ENCODE measurements around the gene WDFY3. TPM values are rescaled to one million over a fixed set of nuclear protein-coding genes. Genes with fewer than 3 reads are reported as not detected.

WDFY3 gene
- total and polyA plus RNA-seq, 12 donors = 9.5 to 284 (median 85.0) TPM

DNA sequence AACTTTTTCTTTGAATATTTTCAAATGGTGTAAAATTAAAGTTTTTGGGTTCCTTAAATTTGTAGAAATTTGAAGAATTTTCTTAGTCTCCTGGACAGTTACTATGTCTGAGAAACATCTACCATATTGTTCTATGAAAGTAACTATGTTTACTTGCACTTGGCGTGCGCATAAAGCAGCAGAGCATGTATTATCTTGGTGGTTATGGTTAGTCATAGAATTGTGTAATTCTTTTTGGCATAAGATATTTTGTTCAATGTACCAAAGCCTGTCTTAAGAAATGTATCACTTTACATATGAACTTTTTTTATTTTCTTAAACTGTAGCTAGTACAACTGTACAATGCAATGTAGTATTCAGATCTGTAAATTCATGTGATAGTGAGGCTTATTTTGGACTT is 334.4 kb downstream of the WDFY3 start:
- H3K9me3 ChIP-seq (replicated peaks in 1 of 3) = no peaks in the 10 kb centered on the region
- no peak overlapping the region for H3K4me3 ChIP-seq
- no peak overlapping the region for H3K27ac ChIP-seq
- no peaks in the 10 kb centered on the region for H3K27me3 ChIP-seq
- H3K4me1 ChIP-seq (replicated peaks in 1 of 2) = no peaks in the 10 kb centered on the region
- no peak for DNase-seq
- intact Hi-C loops (cut with DNase I) = no loop called here
- H3K36me3 ChIP-seq (replicated peaks in 1 of 2) = no peaks in the 10 kb centered on the region
- WGBS, 4 donors = 67 to 89% (median 78%) methylated on average over 2 of the region's 2 CpGs
- TF ChIP-seq, protein P1, sequence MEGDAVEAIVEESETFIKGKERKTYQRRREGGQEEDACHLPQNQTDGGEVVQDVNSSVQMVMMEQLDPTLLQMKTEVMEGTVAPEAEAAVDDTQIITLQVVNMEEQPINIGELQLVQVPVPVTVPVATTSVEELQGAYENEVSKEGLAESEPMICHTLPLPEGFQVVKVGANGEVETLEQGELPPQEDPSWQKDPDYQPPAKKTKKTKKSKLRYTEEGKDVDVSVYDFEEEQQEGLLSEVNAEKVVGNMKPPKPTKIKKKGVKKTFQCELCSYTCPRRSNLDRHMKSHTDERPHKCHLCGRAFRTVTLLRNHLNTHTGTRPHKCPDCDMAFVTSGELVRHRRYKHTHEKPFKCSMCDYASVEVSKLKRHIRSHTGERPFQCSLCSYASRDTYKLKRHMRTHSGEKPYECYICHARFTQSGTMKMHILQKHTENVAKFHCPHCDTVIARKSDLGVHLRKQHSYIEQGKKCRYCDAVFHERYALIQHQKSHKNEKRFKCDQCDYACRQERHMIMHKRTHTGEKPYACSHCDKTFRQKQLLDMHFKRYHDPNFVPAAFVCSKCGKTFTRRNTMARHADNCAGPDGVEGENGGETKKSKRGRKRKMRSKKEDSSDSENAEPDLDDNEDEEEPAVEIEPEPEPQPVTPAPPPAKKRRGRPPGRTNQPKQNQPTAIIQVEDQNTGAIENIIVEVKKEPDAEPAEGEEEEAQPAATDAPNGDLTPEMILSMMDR (IDR thresholded peaks at IDR 0.05) = no peak
- no peak for TF ChIP-seq POLR2A (IDR thresholded peaks at IDR 0.05)

DNA sequence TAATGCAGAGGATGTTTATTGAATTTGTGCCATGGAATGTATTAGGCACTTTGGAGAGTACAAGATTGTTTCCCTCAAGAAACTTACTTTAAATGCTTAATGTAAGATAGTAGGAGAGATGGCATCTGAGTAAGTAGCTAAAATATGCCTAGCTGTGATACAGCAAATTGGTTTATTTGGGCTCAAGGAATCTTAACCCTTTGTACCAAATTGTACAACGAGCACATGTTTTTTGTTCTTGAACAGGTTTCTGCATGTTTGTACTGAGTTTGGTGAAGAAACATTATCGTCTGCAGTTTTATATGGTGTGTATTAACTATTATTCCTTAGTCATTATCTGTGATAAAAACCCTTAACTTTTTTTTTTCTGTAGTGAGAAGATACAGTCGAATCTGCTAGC is 334.9 kb downstream of the WDFY3 start:
- intact Hi-C loops (cut with DNase I) = no loop called here
- H3K27ac ChIP-seq = no peak overlapping the region
- no peaks in the 10 kb centered on the region for H3K4me1 ChIP-seq (replicated peaks in 1 of 2)
- no peaks in the 10 kb centered on the region for H3K36me3 ChIP-seq (replicated peaks in 1 of 2)
- no peak for TF ChIP-seq POLR2A (IDR thresholded peaks at IDR 0.05)
- TF ChIP-seq, protein P1 (IDR thresholded peaks at IDR 0.05) = no peak
- H3K9me3 ChIP-seq (replicated peaks in 1 of 3) = no peaks in the 10 kb centered on the region
- H3K27me3 ChIP-seq = no peaks in the 10 kb centered on the region
- WGBS, 4 donors = 83 to 92% (median 90%) methylated on average over 3 of the region's 3 CpGs
- H3K4me3 ChIP-seq = no peak overlapping the region
- DNase-seq = no peak

DNA sequence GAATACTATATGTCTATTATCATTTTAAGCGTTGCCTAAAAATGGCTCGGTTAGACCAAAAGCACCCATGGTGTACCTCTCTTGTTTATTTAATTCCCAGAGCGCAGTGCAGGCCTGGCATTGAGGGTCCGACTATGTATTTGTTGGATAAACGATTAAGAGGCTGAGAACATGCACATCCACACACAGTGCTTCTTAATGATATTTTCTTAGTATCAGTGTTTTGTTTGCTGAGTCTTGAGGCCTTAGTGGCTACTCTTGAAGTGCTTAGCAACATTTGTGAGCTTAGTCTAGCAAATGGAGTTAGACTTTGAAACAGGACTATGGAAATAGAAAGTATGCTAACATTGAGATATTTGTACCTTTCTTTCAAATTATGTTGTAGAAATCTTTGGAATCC is 339.8 kb downstream of the WDFY3 start:
- intact Hi-C loops (cut with DNase I) = no loop called here
- no peaks in the 10 kb centered on the region for H3K4me1 ChIP-seq (replicated peaks in 1 of 2)
- TF ChIP-seq, protein P1 (IDR thresholded peaks at IDR 0.05) = no peak
- TF ChIP-seq POLR2A (IDR thresholded peaks at IDR 0.05) = no peak
- H3K9me3 ChIP-seq (replicated peaks in 1 of 3) = no peaks in the 10 kb centered on the region
- H3K4me3 ChIP-seq = no peak overlapping the region
- H3K27me3 ChIP-seq = no peaks in the 10 kb centered on the region
- no peaks in the 10 kb centered on the region for H3K36me3 ChIP-seq (replicated peaks in 1 of 2)
- no peak for DNase-seq
- no peak overlapping the region for H3K27ac ChIP-seq
- 94 to 99% (median 96%) methylated on average over 5 of the region's 5 CpGs for WGBS, 4 donors

DNA sequence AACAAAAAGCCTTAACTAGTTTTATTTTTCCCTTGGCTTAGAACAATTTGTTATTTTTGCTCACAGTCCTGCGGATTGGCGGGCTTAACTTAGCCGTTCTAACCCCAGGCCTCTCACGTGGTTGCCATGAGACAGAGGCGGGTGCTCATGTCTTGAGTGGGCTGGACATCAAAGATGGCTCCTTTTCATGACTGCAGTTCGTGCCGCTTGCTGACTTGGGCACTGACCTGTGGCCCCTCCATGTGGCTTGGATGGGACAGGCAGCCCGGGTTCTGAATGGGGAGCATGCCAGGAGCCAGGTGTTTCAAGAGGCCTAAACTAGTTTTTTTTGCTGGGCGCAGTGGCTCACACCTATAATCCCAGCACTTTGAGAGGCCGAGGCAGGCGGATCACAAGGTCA is 342.8 kb downstream of the WDFY3 start:
- no peaks in the 10 kb centered on the region for H3K9me3 ChIP-seq (replicated peaks in 1 of 3)
- intact Hi-C loops (cut with DNase I) = no loop called here
- TF ChIP-seq, protein P1 (IDR thresholded peaks at IDR 0.05) = no peak
- TF ChIP-seq POLR2A (IDR thresholded peaks at IDR 0.05) = no peak

More for the DNA sequence above, 342.8 kb downstream of the WDFY3 start:
- WGBS, 4 donors = 94 to 98% (median 96%) methylated on average over 11 of the region's 11 CpGs
- Histone ChIP-seq H3K27me3 (no peaks in the 10 kb centered on the region), H3K36me3 (replicated peaks in 1 of 2) (no peaks in the 10 kb centered on the region), H3K4me1 (replicated peaks in 1 of 2) (no peaks in the 10 kb centered on the region), H3K4me3 (no peak overlapping the region), H3K27ac (no peak overlapping the region)
- DNase-seq = no peak
